ENCODE results near the gene ATP13A3.

Gene ATP13A3

DNA sequence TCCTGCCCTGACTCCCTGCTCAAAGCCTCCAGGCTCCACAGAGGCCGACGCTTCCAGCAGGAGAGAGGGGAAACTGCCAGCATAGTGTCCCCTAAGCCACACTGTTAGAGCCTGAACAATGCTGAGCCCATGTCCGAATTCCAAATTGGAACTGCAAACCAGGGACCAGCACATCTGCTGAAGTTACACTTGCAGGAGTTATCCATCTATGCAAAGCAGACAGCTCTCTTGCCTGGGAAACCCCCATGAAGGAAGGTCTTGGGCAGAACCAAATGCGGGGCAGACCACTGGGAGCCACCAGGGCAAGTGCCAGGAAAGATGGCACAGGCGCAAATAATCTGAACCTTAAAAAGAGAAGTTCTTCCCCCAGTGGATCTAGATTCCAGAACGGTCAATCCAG, 117.9 kb downstream of the ATP13A3 start:
- DNase-seq: no peak

DNA sequence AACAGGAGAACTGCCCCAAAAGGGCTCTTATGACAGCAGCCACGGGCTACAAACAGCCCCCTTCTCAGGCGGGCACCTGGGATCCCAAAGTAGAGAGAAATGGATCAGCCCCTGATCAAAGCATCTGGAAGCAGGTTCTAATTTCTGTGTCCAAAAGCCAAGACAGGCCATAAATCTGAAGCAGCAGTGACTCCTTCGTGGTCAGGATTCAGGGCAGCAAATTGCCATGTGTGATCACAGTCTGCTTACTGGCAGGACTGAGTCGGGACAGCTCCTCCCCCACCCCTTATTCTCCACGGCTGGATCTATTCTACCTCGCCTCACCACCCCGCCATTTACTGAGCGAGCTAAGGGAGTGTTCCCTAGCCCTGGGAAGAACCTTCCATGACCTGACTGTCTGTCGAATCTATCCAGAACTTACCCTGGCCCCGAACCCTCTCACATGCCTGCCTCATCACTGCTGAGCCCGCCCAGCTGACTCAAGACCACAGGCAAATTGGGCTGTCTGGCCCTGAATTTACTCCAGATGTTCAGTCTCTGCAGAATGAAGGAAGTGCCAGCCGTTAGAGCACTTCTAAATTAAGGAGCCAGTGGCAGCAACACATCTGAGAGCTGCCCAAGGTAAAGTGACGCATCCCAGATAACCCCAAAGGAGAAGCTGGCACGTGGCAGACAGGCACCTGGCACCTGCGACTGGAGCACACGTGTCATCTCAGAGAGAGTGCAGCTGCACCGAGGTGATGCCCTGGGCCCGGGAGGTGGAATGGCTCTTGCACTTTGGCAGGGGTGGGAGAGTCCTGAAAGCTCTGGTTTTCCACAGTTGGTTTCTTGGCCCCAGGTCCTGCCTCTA, 118.6 kb downstream of the ATP13A3 start:
- DNase-seq: no peak

DNA sequence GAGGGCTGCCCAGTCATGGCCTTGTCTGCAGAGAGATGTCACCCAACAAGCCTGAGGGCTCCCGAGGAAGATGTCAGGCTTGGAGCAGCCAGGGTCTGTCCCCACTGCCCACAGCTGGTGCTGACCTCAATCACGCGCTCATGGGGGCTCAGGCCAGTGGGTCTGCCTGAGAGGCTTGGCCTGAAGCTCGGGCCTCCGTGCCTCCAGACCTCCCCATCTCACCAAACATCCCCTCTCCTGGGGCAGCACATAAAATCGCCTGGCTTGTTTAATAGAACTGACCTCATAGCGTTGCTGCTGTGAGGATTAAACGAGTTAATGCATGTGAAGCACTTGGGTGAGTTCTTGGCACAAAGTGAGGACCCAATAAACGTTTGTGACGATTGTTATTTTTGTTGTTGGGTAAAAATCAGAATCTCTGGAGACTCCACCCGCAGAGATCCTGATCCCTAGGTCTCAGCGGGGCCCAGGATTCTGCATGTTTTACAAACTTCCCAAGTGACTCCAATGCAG, 120.8 kb downstream of the ATP13A3 start:
- no peak for DNase-seq

DNA sequence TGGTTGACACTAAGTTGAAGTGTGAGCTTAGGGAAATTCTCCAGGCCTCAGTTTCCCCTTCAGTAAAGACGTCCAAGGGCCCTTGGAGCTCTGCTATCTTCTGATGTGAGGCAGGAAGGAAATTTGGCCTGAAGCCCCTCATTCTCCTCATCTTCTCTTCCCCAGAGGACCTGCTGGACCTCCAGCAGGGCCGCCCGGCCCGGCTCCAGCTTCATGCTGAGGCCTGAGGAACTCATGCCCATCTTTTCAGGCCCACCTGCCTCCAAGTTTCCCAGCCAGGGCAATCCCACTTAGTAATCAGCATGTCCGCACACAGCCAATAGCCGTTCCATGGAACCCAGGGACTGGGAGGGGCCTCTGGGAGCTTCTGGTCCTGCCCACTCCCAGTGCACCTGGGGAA, 121.3 kb downstream of the ATP13A3 start:
- no peak for DNase-seq

DNA sequence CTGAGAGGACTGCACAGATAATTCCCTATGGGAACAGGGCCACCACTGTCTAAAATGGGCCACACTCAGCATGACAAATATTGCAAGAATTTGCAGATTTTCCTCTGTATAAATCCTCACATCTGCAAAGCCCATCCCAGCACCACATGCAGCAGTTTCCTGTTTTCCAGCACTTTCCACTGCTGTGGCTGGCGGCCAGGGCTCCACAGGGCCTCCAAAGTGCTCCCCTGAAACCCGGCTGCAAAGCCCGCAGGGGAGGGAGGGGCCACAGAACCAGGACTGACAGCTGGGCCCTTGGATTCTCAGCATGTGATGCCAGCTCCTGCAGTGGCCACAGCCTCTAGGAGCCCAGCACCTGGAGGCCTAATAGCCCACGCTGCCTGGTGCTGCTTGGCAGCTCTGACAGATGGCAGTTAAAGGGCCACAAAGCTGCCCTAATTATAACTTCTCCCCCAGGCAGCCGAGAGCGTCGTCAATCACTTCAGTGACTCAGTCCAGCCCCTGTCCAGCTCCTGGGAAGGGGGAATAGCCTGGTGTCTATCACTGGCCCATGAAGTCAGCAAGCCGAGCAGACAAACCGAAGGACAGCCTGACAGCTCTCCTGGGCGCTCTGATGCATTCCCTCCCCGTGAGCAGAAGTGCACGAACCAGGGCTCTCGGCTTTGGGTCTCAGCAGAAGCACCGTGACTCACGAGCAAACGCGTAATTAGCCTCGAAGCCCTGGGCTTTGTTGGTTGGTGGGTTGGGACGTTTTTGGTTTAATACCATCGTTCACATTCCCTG, 122.0 kb downstream of the ATP13A3 start:
- no peak for DNase-seq

DNA sequence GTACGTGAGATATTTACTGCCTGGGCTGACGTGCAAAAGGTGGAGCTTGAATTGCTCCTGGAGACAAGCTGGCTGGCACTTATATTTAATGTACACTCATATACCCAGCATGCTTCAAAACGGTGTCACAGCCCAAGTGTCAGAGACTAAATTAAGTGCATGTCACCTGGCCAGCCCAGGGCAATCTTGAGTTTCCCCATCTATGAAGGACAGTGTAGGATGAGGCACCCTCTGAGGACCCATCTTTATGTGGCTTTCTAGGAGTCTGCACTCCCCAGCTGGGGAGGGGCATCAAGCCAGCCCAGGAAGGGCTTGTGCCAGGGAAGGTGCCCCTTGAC, 122.5 kb downstream of the ATP13A3 start:
- no peak for DNase-seq

DNA sequence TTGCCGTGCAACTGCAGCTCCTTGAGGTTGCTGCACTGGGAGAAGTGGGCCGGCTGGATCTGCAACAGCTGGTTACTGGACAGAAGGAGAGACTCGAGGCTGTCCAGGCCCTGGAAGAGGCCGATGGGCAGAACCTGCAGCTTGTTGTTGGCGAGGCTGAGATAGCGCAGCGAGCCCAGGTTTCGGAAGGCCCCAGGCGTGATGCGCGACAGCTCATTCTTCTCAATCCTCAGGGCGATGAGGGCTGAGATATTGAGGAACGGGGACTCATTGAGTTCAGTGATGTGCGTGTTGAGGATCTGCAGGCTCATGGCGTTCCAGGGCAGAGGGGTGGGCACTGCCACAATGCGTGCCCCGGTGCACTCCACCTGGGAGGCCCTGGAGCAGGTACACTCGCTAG, 126.2 kb downstream of the ATP13A3 start:
- DNase-seq: no peak

DNA sequence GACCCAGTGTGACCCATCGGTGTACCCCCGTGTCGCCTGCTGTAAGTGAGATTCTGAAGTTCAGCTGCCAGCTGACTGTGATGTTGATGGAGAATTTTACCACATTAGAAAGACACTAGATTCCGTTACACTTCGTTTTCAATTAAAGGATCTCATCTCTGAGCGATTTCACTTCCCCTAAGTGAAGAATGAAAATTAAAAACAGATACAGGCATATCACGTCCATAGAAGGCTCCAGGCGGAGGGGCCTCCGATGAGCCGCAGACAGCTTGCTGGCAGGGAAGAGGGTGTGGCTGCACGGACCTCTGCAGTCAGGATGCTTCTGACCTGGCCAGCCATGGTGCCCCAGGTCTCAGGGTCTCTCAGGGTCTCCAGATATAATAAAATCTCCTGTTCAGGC, 129.1 kb downstream of the ATP13A3 start:
- DNase-seq: no peak

DNA sequence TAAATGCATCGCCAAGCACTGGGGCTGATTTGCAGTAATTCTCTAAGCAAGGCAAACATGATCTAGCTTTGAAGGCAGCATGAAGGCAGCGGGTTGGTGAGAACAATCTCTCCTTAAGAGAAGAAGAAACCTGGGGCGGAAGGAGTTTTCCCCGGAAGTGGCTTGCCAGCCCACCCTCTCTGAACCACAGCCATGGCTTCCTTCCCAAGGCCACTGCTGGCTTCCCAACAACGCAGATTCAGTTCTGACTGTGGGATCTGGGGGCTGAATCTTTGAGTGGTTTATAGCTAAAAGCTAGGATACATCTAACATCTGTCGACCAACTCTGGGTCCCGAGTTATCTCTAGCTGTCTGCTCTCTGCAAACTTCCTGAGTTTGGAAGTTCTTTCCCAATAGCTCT, 131.4 kb downstream of the ATP13A3 start:
- DNase-seq: no peak

DNA sequence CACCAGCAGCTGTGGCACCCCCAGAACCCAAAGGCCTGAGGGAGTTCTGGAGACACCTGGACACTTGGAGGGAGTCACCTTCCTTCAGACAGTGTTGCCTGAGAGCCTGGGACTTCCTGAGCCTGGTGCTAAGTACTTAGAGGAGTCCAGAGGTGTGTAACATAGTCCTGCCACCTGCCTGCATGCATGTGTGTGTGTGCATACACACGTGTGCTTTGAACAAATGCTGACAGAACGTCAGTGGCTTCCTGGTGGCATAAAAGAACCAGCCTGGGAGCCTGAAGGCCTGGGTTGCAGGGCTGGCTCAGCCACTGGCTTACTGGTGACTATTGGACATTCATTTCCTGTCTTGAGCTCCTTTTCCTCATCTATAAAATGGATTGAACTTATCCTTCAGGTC, 132.5 kb downstream of the ATP13A3 start:
- no peak for DNase-seq
